Measurements from ENCODE around the gene GDPD5. TPM values are rescaled to one million over a fixed set of nuclear protein-coding genes. Genes with fewer than 3 reads are reported as not detected.

GDPD5 gene
- total RNA-seq, 4 donors from 2014 or later: 9.6 to 52.9 (median 28.2) TPM

DNA sequence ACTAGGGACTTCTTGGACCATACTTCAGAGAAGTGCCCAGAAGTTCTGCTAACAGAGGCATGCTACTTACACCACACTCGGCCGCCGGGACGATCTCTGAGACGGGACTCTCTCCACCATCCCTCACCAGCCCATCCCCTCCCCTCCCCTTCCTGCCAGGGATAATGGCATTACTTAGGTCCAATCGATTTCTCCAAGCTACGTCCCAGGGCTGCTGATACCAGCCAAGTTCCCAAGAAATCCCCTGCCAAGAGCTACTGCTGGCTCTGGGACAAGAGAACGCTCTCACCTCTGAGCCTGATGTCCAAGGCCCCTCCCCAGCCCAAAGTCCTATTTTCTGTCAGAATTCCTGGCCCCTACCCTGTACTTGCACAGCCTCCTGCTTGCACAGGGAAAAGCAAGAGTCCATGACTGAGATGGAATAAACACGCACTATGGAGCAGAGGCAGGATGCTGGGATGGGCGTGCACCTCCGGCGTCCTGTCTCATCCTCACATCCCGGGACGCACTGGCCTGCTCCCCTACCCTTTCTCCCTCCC lies 42.7 kb downstream of the GDPD5 start:
- TF ChIP-seq, protein P1, sequence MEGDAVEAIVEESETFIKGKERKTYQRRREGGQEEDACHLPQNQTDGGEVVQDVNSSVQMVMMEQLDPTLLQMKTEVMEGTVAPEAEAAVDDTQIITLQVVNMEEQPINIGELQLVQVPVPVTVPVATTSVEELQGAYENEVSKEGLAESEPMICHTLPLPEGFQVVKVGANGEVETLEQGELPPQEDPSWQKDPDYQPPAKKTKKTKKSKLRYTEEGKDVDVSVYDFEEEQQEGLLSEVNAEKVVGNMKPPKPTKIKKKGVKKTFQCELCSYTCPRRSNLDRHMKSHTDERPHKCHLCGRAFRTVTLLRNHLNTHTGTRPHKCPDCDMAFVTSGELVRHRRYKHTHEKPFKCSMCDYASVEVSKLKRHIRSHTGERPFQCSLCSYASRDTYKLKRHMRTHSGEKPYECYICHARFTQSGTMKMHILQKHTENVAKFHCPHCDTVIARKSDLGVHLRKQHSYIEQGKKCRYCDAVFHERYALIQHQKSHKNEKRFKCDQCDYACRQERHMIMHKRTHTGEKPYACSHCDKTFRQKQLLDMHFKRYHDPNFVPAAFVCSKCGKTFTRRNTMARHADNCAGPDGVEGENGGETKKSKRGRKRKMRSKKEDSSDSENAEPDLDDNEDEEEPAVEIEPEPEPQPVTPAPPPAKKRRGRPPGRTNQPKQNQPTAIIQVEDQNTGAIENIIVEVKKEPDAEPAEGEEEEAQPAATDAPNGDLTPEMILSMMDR (IDR thresholded peaks at IDR 0.05): no peak
- no peak for TF ChIP-seq POLR2A (IDR thresholded peaks at IDR 0.05)
- intact Hi-C loops (cut with DNase I; ENCODE audit: low total_unique reads): no loop called here
- Histone ChIP-seq H3K4me3 (no peak overlapping the region), H3K9me3 (no peaks in the 10 kb centered on the region), H3K27ac (no peak overlapping the region), H3K4me1 (no peaks in the 10 kb centered on the region), H3K36me3 (no peaks in the 10 kb centered on the region), H3K27me3 (no peaks in the 10 kb centered on the region)
- no peak for DNase-seq

DNA sequence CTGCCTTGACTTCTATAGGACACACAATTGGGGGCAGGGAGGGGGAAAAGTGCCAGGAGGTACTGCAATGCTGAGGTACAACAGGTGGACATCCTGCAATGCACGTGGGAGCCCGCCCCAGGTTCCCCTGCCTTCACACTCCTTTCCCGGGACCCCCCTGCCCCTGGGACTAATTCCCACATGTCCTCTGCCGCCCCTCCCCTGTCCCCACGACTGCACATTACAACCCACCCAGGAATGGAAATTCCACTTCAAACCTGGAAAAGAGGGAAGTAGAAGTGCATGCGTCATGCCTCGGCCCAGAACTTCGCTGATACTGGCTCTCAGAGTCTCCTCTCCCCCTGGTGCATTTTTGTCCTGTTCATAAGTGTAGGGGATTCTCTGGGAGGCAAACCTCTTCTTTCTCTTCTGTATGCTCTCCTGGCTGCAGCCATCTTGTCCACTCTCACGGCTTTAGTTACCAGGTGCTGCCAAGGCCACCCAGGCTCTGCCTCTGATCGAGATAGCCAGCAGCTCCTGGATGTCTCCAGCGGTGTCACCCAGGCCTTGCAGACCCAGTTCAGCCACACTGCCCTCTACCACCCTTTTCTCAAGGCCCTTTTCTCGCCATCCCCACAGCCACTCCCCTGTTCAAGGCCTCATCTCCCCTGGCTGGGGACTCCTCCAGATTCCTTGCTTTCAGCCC lies 43.7 kb downstream of the GDPD5 start:
- H3K36me3 ChIP-seq: no peaks in the 10 kb centered on the region
- no peaks in the 10 kb centered on the region for H3K9me3 ChIP-seq
- H3K27ac ChIP-seq: no peak overlapping the region
- H3K4me1 ChIP-seq: no peaks in the 10 kb centered on the region
- intact Hi-C loops (cut with DNase I; ENCODE audit: low total_unique reads): no loop called here
- TF ChIP-seq, protein P1 (IDR thresholded peaks at IDR 0.05): no peak
- no peak for TF ChIP-seq POLR2A (IDR thresholded peaks at IDR 0.05)
- no peak overlapping the region for H3K4me3 ChIP-seq
- H3K27me3 ChIP-seq: no peaks in the 10 kb centered on the region
- no peak for DNase-seq

DNA sequence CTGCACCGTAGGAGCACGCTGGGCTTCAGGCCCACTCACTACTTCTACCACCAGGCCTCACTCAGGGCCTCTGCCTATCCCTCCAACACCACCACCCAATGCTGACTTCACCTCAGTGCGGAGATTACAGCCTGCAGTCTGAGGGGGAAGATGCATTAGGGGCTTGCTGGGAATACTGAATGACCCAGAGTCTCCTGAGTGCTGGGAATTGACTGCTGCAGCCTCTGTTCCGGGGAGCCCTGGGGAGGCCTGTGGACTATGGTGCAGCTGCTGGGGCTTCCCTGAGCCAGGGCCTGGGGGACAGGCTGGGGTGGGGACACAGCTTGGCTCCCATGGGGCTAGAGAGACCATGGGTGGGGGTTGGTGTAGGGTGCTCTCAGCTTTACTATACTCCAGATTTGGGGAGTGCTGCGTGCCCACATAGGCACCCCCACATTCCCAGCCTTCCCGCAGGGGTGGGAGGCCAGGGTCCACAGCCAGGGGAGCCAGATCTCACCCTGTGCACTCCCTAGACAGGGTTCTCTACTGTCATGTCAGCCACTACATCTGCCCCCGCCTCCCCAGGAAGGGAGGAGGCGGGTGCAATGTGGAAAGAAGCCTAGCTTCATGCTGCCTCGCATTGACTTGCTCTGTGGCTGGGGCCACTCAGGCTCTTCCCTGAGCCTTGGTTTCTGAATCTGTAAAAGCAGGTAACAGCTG lies 44.4 kb downstream of the GDPD5 start:
- Histone ChIP-seq H3K4me3 (no peak overlapping the region), H3K27me3 (no peaks in the 10 kb centered on the region), H3K27ac (no peak overlapping the region), H3K4me1 (no peaks in the 10 kb centered on the region), H3K9me3 (no peaks in the 10 kb centered on the region), H3K36me3 (no peaks in the 10 kb centered on the region)
- TF ChIP-seq POLR2A (IDR thresholded peaks at IDR 0.05): no peak
- TF ChIP-seq, protein P1 (IDR thresholded peaks at IDR 0.05): no peak
- intact Hi-C loops (cut with DNase I; ENCODE audit: low total_unique reads): no loop called here
- DNase-seq: no peak

DNA sequence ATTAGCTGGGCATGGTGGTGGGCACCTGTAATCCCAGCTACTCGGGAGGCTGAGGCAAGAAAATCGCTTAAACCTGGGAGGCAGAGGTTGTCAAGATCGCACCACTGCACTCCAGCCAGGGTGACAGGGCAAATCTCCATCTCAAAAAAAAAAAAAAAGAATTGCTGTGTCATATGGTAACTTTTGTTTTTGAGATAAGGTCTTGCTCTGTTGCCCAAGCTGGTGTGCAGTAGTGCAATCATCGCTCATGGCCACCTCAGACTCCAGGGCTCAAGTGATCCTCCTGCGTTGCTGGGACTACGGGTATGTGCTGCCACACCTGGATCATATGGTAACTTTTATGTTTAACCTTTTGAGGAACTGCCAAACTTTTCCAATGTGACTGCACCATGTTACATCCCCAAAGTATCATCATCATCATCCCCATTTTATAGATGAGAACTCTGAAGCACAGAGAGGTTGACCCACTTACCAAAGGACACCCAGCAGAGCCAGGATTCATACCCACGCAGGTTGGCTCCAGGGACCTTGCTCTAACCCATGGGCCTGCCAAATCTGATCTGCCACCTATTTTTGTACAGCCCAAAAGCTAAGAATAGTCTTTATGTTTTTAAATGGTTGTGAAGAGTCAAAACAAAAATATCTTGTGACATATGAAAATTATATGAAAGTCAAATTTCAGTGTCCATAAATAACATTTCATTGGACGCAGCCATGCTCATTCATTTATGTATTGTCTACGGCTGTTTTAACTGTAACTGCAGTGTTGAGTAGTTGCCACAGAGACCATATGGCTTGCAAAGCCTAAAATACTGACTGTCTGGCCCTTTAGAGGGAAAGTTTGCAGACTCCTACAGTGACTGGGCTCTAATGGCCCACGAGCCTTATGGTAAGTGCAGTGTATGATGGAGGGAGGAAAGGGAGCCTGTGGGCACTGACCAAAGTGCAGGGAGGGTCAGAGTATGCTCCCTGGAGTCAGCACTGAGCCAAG lies 45.3 kb downstream of the GDPD5 start:
- H3K4me1 ChIP-seq: peaks cover 0 to 3% of the 10 kb centered on the region in 2 donors

More for the DNA sequence above, 45.3 kb downstream of the GDPD5 start:
- H3K27me3 ChIP-seq: no peaks in the 10 kb centered on the region
- TF ChIP-seq POLR2A (IDR thresholded peaks at IDR 0.05): no peak
- TF ChIP-seq, protein P1 (IDR thresholded peaks at IDR 0.05): no peak
- intact Hi-C loops (cut with DNase I; ENCODE audit: low total_unique reads): no loop called here
- no peak overlapping the region for H3K27ac ChIP-seq
- no peaks in the 10 kb centered on the region for H3K9me3 ChIP-seq
- DNase-seq: no peak
- no peak overlapping the region for H3K4me3 ChIP-seq
- H3K36me3 ChIP-seq: no peaks in the 10 kb centered on the region

All from uterus (tissue), 4 donors.